ENCODE measurements around the gene PSMA6. TPM values are rescaled to one million over a fixed set of nuclear protein-coding genes. Genes with fewer than 3 reads are reported as not detected.

Gene PSMA6
- total and polyA plus RNA-seq, 2 experiments from 2014 or later = 216 to 296 TPM

- no peaks in the 10 kb centered on the region for H3K79me2 ChIP-seq (replicated peaks; ENCODE audit: insufficient read depth)
- no peak for ATAC-seq
Measured at GRCh38 chr14:35258420-35258819, 33.8 kb upstream of the PSMA6 start.

More at GRCh38 chr14:35258420-35258819, 33.8 kb upstream of the PSMA6 start:
- Mint-ChIP-seq H3K27ac (no peak overlapping the region), H3K9me3 (no peaks in the 10 kb centered on the region; the same call in 2 of the 3 replicates), H3K4me1 (no peaks in the 10 kb centered on the region), H3K4me3 (no peak overlapping the region), H3K27me3 (ENCODE audit: insufficient read depth, low read depth, poor library complexity) (no peaks in the 10 kb centered on the region), H3K36me3 (ENCODE audit: low read depth) (peaks cover 9% of the 10 kb centered on the region; the same call in 2 of the 3 replicates)
- Histone ChIP-seq H3K27ac (ENCODE audit: low read depth) (no peak overlapping the region), H4K20me1 (replicated peaks; ENCODE audit: insufficient read depth) (no peaks in the 10 kb centered on the region), H3K4me1 (ENCODE audit: insufficient read depth) (no peaks in the 10 kb centered on the region), H3K9me2 (ENCODE audit: insufficient read depth) (no peaks in the 10 kb centered on the region), H3K4me3 (no peak overlapping the region), H3K27me3 (ENCODE audit: insufficient read depth) (no peaks in the 10 kb centered on the region), H2AFZ (no peak overlapping the region), H3F3A (replicated peaks; ENCODE audit: low read depth) (no peaks in the 10 kb centered on the region), H3K36me3 (ENCODE audit: insufficient read depth) (no peaks in the 10 kb centered on the region; the same call in 1 of the 2 replicates), H3K4me2 (no peak overlapping the region)
- no peak for DNase-seq (ENCODE audit: low spot score)
- TF ChIP-seq NANOG (IDR thresholded peaks at IDR 0.05; ENCODE audit: borderline replicate concordance) = no peak
- TF ChIP-seq, protein P1, sequence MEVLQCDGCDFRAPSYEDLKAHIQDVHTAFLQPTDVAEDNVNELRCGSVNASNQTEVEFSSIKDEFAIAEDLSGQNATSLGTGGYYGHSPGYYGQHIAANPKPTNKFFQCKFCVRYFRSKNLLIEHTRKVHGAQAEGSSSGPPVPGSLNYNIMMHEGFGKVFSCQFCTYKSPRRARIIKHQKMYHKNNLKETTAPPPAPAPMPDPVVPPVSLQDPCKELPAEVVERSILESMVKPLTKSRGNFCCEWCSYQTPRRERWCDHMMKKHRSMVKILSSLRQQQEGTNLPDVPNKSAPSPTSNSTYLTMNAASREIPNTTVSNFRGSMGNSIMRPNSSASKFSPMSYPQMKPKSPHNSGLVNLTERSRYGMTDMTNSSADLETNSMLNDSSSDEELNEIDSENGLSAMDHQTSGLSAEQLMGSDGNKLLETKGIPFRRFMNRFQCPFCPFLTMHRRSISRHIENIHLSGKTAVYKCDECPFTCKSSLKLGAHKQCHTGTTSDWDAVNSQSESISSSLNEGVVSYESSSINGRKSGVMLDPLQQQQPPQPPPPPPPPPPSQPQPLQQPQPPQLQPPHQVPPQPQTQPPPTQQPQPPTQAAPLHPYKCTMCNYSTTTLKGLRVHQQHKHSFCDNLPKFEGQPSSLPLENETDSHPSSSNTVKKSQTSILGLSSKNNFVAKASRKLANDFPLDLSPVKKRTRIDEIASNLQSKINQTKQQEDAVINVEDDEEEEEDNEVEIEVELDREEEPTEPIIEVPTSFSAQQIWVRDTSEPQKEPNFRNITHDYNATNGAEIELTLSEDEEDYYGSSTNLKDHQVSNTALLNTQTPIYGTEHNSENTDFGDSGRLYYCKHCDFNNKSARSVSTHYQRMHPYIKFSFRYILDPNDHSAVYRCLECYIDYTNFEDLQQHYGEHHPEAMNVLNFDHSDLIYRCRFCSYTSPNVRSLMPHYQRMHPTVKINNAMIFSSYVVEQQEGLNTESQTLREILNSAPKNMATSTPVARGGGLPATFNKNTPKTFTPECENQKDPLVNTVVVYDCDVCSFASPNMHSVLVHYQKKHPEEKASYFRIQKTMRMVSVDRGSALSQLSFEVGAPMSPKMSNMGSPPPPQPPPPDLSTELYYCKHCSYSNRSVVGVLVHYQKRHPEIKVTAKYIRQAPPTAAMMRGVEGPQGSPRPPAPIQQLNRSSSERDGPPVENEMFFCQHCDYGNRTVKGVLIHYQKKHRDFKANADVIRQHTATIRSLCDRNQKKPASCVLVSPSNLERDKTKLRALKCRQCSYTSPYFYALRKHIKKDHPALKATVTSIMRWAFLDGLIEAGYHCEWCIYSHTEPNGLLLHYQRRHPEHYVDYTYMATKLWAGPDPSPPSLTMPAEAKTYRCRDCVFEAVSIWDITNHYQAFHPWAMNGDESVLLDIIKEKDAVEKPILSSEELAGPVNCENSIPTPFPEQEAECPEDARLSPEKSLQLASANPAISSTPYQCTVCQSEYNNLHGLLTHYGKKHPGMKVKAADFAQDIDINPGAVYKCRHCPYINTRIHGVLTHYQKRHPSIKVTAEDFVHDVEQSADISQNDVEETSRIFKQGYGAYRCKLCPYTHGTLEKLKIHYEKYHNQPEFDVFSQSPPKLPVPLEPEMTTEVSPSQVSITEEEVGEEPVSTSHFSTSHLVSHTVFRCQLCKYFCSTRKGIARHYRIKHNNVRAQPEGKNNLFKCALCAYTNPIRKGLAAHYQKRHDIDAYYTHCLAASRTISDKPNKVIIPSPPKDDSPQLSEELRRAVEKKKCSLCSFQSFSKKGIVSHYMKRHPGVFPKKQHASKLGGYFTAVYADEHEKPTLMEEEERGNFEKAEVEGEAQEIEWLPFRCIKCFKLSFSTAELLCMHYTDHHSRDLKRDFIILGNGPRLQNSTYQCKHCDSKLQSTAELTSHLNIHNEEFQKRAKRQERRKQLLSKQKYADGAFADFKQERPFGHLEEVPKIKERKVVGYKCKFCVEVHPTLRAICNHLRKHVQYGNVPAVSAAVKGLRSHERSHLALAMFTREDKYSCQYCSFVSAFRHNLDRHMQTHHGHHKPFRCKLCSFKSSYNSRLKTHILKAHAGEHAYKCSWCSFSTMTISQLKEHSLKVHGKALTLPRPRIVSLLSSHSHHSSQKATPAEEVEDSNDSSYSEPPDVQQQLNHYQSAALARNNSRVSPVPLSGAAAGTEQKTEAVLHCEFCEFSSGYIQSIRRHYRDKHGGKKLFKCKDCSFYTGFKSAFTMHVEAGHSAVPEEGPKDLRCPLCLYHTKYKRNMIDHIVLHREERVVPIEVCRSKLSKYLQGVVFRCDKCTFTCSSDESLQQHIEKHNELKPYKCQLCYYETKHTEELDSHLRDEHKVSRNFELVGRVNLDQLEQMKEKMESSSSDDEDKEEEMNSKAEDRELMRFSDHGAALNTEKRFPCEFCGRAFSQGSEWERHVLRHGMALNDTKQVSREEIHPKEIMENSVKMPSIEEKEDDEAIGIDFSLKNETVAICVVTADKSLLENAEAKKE (CRISPR knock-in tag; IDR thresholded peaks at IDR 0.05) = no peak
- TF ChIP-seq CTCF (conservative IDR thresholded peaks at IDR 0.05; ENCODE audit: low read depth in 2 of 2) = no peak
- no peak for TF ChIP-seq EZH2 (IDR thresholded peaks at IDR 0.05; ENCODE audit: low read depth, unreplicated experiment)
- TF ChIP-seq ZNF114 (CRISPR knock-in tag; IDR thresholded peaks at IDR 0.05) = no peak
- TF ChIP-seq JUNB (IDR thresholded peaks at IDR 0.05; ENCODE audit: unreplicated experiment) = no peak

Measured in GM23338 (cell line).